HCT116 (cell line): ENCODE measurements around the gene BTBD9. TPM values are rescaled to one million over a fixed set of nuclear protein-coding genes. Genes with fewer than 3 reads are reported as not detected.

Experiments used
- ATAC-seq: fragments of 200-7000 bp; cut with Tn5 transposase; 2 replicates; pipeline ENCODE4 v1.9.1; 2020; ENCODE audit warnings: mild to moderate bottlenecking, moderate library complexity
- BruUV-seq: library from RNA; stranded (reverse); fragments of 400-500 nt; replicated peaks from 2 replicates; lab custom pipeline; 2021; lab: Mats Ljungman, UMichigan
- CTCF ChIA-PET: fragments of 300-600 bp; sonication (Branson Sonifier 250); formaldehyde crosslinking; loops from one replicate; lab custom pipeline; 2021; ENCODE audit warnings: antibody characterized with exemption; lab: Charles Lee
- POLR2A ChIA-PET: fragments of 300-600, 350-600 bp; sonication (Branson Sonifier 250); formaldehyde crosslinking; loops from one replicate; lab custom pipeline; 2021; ENCODE audit warnings: antibody characterized with exemption; lab: Charles Lee
- RAD21 ChIA-PET, 2 experiments: fragments of 300-600 bp; sonication (Branson Sonifier 250); formaldehyde crosslinking; loops; one replicate each; lab custom pipeline; 2023; ENCODE audit warnings: low total read pairs in 2 of 2; ENCODE audit not compliant: uncharacterized antibody in 2 of 2, unreplicated experiment in 2 of 2, low non-redundant PET in 1 of 2; lab: Charles Lee
- DNase-seq: peaks from one replicate; pipeline ENCODE4 v3.0.0-alpha.2; 2010; ENCODE audit warnings: low read depth, low spot score
- H2AFZ ChIP-seq: fragments of 200-600 bp; shearing (Covaris generic), sonication (generic); 2 replicates; pipeline ENCODE4 v1.6.1; 2017; ENCODE audit warnings: low read depth, mixed run types, mixed read lengths, antibody characterized with exemption, low read length; ENCODE audit not compliant: poor library complexity, severe bottlenecking
- H3K27ac ChIP-seq: 2 replicates; pipeline ENCODE4 v1.5.1; 2012; ENCODE audit warnings: low read depth, low read length
- H3K27me3 ChIP-seq: fragments of 200-600 bp; sonication (generic); 2 replicates; pipeline ENCODE4 v1.6.1; 2016; ENCODE audit warnings: mixed run types, low read length, mixed read lengths; ENCODE audit not compliant: insufficient read depth
- H3K36me3 ChIP-seq, 2 experiments: fragments of 200-500 bp in 1 of 2; fragments of 200-600 bp in 1 of 2; sonication (Bioruptor generic) in 1 of 2; sonication (generic) in 1 of 2; 2 replicates each; pipeline versions ENCODE4 v1.5.1 to v1.6.1; 2014 to 2016; ENCODE audit warnings: low read length in 2 of 2, inconsistent platforms in 1 of 2, mixed read lengths in 1 of 2, mixed run types in 1 of 2; ENCODE audit not compliant: insufficient read depth in 2 of 2, control insufficient read depth in 1 of 2
- H3K4me1 ChIP-seq, 2 experiments: fragments of 200-600 bp in 1 of 2; sonication (generic) in 1 of 2; 2 replicates each; pipeline versions ENCODE4 v1.5.1 to v1.6.1; 2012 to 2017; ENCODE audit warnings: low read length in 2 of 2, inconsistent platforms in 1 of 2, mild to moderate bottlenecking in 1 of 2, mixed read lengths in 1 of 2, mixed run types in 1 of 2, moderate library complexity in 1 of 2; ENCODE audit not compliant: insufficient read depth in 2 of 2, control insufficient read depth in 1 of 2
- H3K4me2 ChIP-seq: fragments of 200-600 bp; sonication (generic); 2 replicates; pipeline ENCODE4 v1.6.1; 2017; ENCODE audit warnings: mixed run types, low read length, mixed read lengths
- H3K4me3 ChIP-seq, 2 experiments: fragments of 200-600 bp in 1 of 2; sonication (generic) in 1 of 2; replicated peaks in 1 of 2; 2 replicates each; pipeline ENCODE4 v1.5.1; 2011 to 2016; ENCODE audit warnings: low read length in 2 of 2, control low read depth in 1 of 2, low read depth in 1 of 2, mild to moderate bottlenecking in 1 of 2, mixed read lengths in 1 of 2, mixed run types in 1 of 2
- H3K79me2 ChIP-seq: fragments of 200-600 bp; sonication (generic); 2 replicates; pipeline ENCODE4 v1.6.1; 2017; ENCODE audit warnings: mild to moderate bottlenecking, mixed run types, low read length, moderate library complexity, mixed read lengths; ENCODE audit not compliant: insufficient read depth
- H3K9ac ChIP-seq: fragments of 200-600 bp; sonication (generic); 2 replicates; pipeline ENCODE4 v1.6.1; 2016; ENCODE audit warnings: low read length, mixed read lengths
- H3K9me2 ChIP-seq: fragments of 200-600 bp; sonication (generic), shearing (Covaris generic); 2 replicates; pipeline ENCODE4 v1.6.1; 2017; ENCODE audit warnings: mixed run types, mild to moderate bottlenecking, moderate library complexity; ENCODE audit not compliant: insufficient read depth
- H3K9me3 ChIP-seq, 2 experiments: fragments of 200-500 bp in 1 of 2; fragments of 200-600 bp in 1 of 2; sonication (Bioruptor generic) in 1 of 2; sonication (generic) in 1 of 2; 2 replicates each; pipeline ENCODE4 v1.6.1; 2014 to 2017; ENCODE audit warnings: low read length in 2 of 2, mixed read lengths in 2 of 2, inconsistent platforms in 1 of 2, low read depth in 1 of 2, mild to moderate bottlenecking in 1 of 2, mixed run types in 1 of 2, moderate library complexity in 1 of 2; ENCODE audit not compliant: control insufficient read depth in 1 of 2, insufficient read depth in 1 of 2
- H4K20me1 ChIP-seq: fragments of 200-600 bp; sonication (generic), shearing (Covaris generic); 2 replicates; pipeline ENCODE4 v1.6.1; 2017; ENCODE audit warnings: mixed run types, mild to moderate bottlenecking, moderate library complexity; ENCODE audit not compliant: insufficient read depth
- CBX3 ChIP-seq: IDR thresholded peaks from 2 replicates; pipeline ENCODE4 v1.6.1; 2012; ENCODE audit warnings: low read depth
- CEBPB ChIP-seq: IDR thresholded peaks from 2 replicates; pipeline ENCODE4 v1.6.1; 2012; ENCODE audit warnings: low read depth
- EGR1 ChIP-seq: IDR thresholded peaks from 2 replicates; pipeline ENCODE4 v1.6.1; 2012; ENCODE audit warnings: low read depth
- ELF1 ChIP-seq: IDR thresholded peaks from 2 replicates; pipeline ENCODE4 v1.6.1; 2012; ENCODE audit warnings: low read depth, borderline replicate concordance
- EZH2 ChIP-seq: fragments of 200-600 bp; sonication (generic); IDR thresholded peaks from 2 replicates; pipeline ENCODE4 v1.6.1; 2017; ENCODE audit warnings: antibody characterized with exemption, mixed run types
- EZH2phosphoT487 ChIP-seq: fragments of 200-600 bp; IDR thresholded peaks from 2 replicates; pipeline ENCODE4 v1.6.1; 2018; ENCODE audit warnings: antibody characterized with exemption, borderline replicate concordance
- FOSL1 ChIP-seq: IDR thresholded peaks from 2 replicates; pipeline ENCODE4 v1.6.1; 2012; ENCODE audit warnings: low read depth
- POLR2A ChIP-seq: IDR thresholded peaks from 2 replicates; pipeline ENCODE4 v1.7.0; 2011; ENCODE audit warnings: borderline replicate concordance; ENCODE audit not compliant: insufficient read depth, insufficient read length; ENCODE audit errors: extremely low read depth
- POLR2AphosphoS5 ChIP-seq: IDR thresholded peaks from 2 replicates; pipeline ENCODE4 v1.6.1; 2011; ENCODE audit warnings: mild to moderate bottlenecking, low read depth, low read length, moderate library complexity
- TCF7L2 ChIP-seq: IDR thresholded peaks from 2 replicates; pipeline ENCODE4 v1.7.0; 2011; ENCODE audit warnings: borderline replicate concordance, inconsistent platforms; ENCODE audit not compliant: insufficient read depth, insufficient read length; ENCODE audit errors: extremely low read depth
- YY1 ChIP-seq: IDR thresholded peaks from 2 replicates; pipeline ENCODE4 v1.6.1; 2011; ENCODE audit warnings: low read length, low read depth, moderate library complexity, mild to moderate bottlenecking; ENCODE audit not compliant: insufficient replicate concordance; ENCODE audit errors: extremely low read depth
- ZBTB33 ChIP-seq: IDR thresholded peaks from 2 replicates; pipeline ENCODE4 v1.6.1; 2011; ENCODE audit warnings: mild to moderate bottlenecking, low read length, moderate library complexity; ENCODE audit not compliant: insufficient replicate concordance; ENCODE audit errors: extremely low read depth
- ZFX ChIP-seq: fragments of 450-650 bp; IDR thresholded peaks from 2 replicates; pipeline ENCODE4 v1.6.1; 2017
- intact Hi-C: fragments of 100-400 bp; cut with micrococcal nuclease; formaldehyde crosslinking; loops from 2 replicates; pipeline ENCODE4 v1.10.0; 2022
- total RNA-seq: library from RNA; stranded (reverse); gene quantifications from one replicate; pipeline ENCODE4 v1.2.1, GENCODE V29; 2021; ENCODE audit not compliant: unreplicated experiment
- TF ChIP-seq, protein P1 (sequence below): IDR thresholded peaks from 2 replicates; pipeline ENCODE4 v1.6.1; 2012
- TF ChIP-seq, protein P2 (sequence below), 3 experiments: fragments of 200-600 bp in 1 of 3; sonication (generic) in 1 of 3; IDR thresholded peaks in 2 of 3; conservative IDR thresholded peaks in 1 of 3; 2 replicates each; pipeline ENCODE4 v1.5.1; 2012 to 2017; ENCODE audit warnings: low read depth in 2 of 3, low read length in 2 of 3, antibody characterized with exemption in 1 of 3, borderline replicate concordance in 1 of 3, control low read depth in 1 of 3, mild to moderate bottlenecking in 1 of 3, mixed read lengths in 1 of 3, mixed run types in 1 of 3, moderate library complexity in 1 of 3; ENCODE audit not compliant: insufficient read depth in 1 of 3

Gene BTBD9
- total RNA-seq, 1 experiment from 2014 or later, result 10.9 TPM

DNA sequence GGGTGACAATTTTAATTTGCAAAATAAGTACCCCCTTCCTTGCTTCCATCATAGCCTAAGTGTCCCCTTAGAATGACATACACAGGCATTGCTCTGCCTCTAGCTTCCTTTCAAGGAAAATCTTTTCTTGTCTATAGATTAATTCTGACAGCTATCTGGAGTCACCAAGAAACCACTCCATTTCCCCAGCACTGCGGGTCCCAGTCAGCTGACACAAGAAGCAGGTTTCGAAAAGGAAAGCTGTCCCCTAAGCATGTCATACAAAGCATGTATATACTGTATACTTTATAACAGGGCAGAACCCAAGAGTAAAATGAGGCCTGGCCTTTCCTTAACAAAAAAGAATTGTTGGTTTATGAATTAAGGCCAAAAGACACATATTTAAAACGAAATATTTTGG, 273.5 kb downstream of the BTBD9 start:
- no peaks in the 10 kb centered on the region for H3K9me2 ChIP-seq
- TF ChIP-seq YY1 (no peak), CBX3 (no peak), FOSL1 (no peak), EZH2 (no peak), POLR2AphosphoS5 (no peak), ZBTB33 (no peak), TCF7L2 (no peak)
- TF ChIP-seq, protein P1, sequence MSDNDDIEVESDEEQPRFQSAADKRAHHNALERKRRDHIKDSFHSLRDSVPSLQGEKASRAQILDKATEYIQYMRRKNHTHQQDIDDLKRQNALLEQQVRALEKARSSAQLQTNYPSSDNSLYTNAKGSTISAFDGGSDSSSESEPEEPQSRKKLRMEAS, result no peak
- TF ChIP-seq, all 23 proteins: peak for 0
- ChIA-PET POLR2A (no interaction called here), RAD21 (no interaction called here), CTCF (no interaction called here)
- Histone ChIP-seq H3K27me3 (no peaks in the 10 kb centered on the region), H2AFZ (no peak overlapping the region), H3K36me3 (no peaks in the 10 kb centered on the region), H3K9me3 (no peaks in the 10 kb centered on the region), H3K4me3 (no peak overlapping the region), H3K79me2 (no peaks in the 10 kb centered on the region), H3K9ac (no peak overlapping the region), H3K4me2 (no peak overlapping the region), H4K20me1 (no peaks in the 10 kb centered on the region), H3K27ac (no peak overlapping the region), H3K4me1 (peaks cover 0 to 3% of the 10 kb centered on the region in 2 experiments; a peak in 1 of 4 replicates)
- BruUV-seq, result no TSS peak
- intact Hi-C loops, result no loop called here
- no peak for DNase-seq
- ATAC-seq, result no peak

DNA sequence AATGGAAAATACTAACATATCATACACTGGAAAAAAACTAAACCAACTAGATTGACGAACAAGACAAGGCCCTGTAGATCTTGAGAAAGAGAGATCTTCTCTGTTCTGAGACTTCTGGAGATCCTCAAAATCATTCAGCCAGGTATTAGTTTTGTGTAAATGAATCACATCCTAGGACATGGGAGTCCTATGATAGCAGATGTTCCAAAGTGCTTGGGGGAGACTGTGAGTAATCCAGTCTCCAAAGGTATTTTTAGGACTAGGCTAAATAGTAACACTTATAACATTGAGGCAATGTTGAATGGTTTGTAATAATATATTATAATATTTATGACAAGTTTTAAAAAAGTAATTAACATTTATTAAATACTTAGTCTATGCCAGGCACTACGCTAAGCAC, 275.0 kb downstream of the BTBD9 start:
- H3K9ac ChIP-seq, result no peak overlapping the region
- ATAC-seq (no peak), DNase-seq (no peak)
- no TSS peak for BruUV-seq
- no peaks in the 10 kb centered on the region for H3K9me2 ChIP-seq
- no peak overlapping the region for H3K4me3 ChIP-seq
- H3K4me2 ChIP-seq, result no peak overlapping the region
- intact Hi-C loops, result no loop called here
- ChIA-PET CTCF (no interaction called here), POLR2A (no interaction called here), RAD21 (no interaction called here)
- H4K20me1 ChIP-seq, result no peaks in the 10 kb centered on the region
- no peaks in the 10 kb centered on the region for H3K9me3 ChIP-seq
- no peaks in the 10 kb centered on the region for H3K27me3 ChIP-seq
- H3K27ac ChIP-seq, result no peak overlapping the region
- peaks cover 0 to 3% of the 10 kb centered on the region in 2 experiments; a peak in 1 of 4 replicates for H3K4me1 ChIP-seq
- no peaks in the 10 kb centered on the region for H3K36me3 ChIP-seq
- H3K79me2 ChIP-seq, result no peaks in the 10 kb centered on the region
- no peak overlapping the region for H2AFZ ChIP-seq
- TF ChIP-seq CBX3 (no peak), POLR2A (no peak), ELF1 (no peak), ZBTB33 (no peak), EGR1 (no peak), CEBPB (no peak), ZFX (no peak), EZH2phosphoT487 (no peak), YY1 (no peak)
- TF ChIP-seq, protein P2, sequence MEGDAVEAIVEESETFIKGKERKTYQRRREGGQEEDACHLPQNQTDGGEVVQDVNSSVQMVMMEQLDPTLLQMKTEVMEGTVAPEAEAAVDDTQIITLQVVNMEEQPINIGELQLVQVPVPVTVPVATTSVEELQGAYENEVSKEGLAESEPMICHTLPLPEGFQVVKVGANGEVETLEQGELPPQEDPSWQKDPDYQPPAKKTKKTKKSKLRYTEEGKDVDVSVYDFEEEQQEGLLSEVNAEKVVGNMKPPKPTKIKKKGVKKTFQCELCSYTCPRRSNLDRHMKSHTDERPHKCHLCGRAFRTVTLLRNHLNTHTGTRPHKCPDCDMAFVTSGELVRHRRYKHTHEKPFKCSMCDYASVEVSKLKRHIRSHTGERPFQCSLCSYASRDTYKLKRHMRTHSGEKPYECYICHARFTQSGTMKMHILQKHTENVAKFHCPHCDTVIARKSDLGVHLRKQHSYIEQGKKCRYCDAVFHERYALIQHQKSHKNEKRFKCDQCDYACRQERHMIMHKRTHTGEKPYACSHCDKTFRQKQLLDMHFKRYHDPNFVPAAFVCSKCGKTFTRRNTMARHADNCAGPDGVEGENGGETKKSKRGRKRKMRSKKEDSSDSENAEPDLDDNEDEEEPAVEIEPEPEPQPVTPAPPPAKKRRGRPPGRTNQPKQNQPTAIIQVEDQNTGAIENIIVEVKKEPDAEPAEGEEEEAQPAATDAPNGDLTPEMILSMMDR (IDR thresholded peaks at IDR 0.05 in 2 of 3, conservative IDR thresholded peaks at IDR 0.05 in 1 of 3; ENCODE audit: borderline replicate concordance in 1 of 3, insufficient read depth in 1 of 3, low read depth in 2 of 3, low read length in 2 of 3), result no peak
